ENCODE results near the gene UBE2E3. TPM values are rescaled to one million over a fixed set of nuclear protein-coding genes. Genes with fewer than 3 reads are reported as not detected.

Gene UBE2E3
- total RNA-seq, 5 donors from 2014 or later (not counting 1 experiment from before 2014, with no cell fraction given), result 21.2 to 25.2 (median 21.3) TPM

- H3K36me3 ChIP-seq (ENCODE audit: control insufficient read depth in 2 of 2, extremely low read depth in 1 of 2, insufficient read depth in 1 of 2, low read length in 1 of 2), result peaks cover 0 to 3% of the 10 kb centered on the region in 2 donors
- H3K9me3 Mint-ChIP-seq, result no peaks in the 10 kb centered on the region
- H3K36me3 Mint-ChIP-seq, result peaks cover 38% of the 10 kb centered on the region
- DNase-seq, result no peak
- no peaks in the 10 kb centered on the region for H3K27me3 ChIP-seq (replicated peaks in 1 of 2; ENCODE audit: control insufficient read depth in 2 of 2, extremely low read depth in 1 of 2, insufficient read depth in 2 of 2, low read length in 1 of 2)
- H3K4me1 Mint-ChIP-seq, result peaks cover 14 to 38% (median 23%) of the 10 kb centered on the region in 3 donors
- no peaks in the 10 kb centered on the region for H3K4me1 ChIP-seq (ENCODE audit: control insufficient read depth in 1 of 2, extremely low read depth in 1 of 2, insufficient read depth in 2 of 2, low read length in 2 of 2)
- H3K9me3 ChIP-seq, result no peaks in the 10 kb centered on the region
- no peak overlapping the region for H3K27ac Mint-ChIP-seq
- no peak overlapping the region for H3K4me3 ChIP-seq (ENCODE audit: control insufficient read depth in 1 of 2, extremely low read depth in 1 of 2, low read length in 1 of 2)
- no peak for ATAC-seq (replicated peaks in 1 of 4)
- H3K4me3 Mint-ChIP-seq, result no peak overlapping the region
- H3K27me3 Mint-ChIP-seq, result no peaks in the 10 kb centered on the region
- no peak overlapping the region for H3K27ac ChIP-seq (ENCODE audit: low read length)
- ChIA-PET POLR2A (interaction anchor here in 1 of 2 donors (0.6 kb wide), 1 partner anchor 39 kb away, joined by 6 read pairs; no protein-coding TSS in a partner anchor), CTCF (interaction anchor here in 1 of 2 donors (0.7 kb wide), 1 partner anchor 11 kb away, joined by 3 read pairs; no protein-coding TSS in a partner anchor)
- WGBS (ENCODE audit: insufficient coverage), result no CpG with 5 or more reads among the region's 1 CpG
Observed at GRCh38 chr2:180990794-180991193, 10.4 kb downstream of the UBE2E3 start.

- Mint-ChIP-seq H3K4me1 (peaks cover 19 to 37% (median 19%) of the 10 kb centered on the region in 3 donors), H3K4me3 (no peak overlapping the region), H3K27ac (no peak overlapping the region), H3K27me3 (no peaks in the 10 kb centered on the region), H3K36me3 (peaks cover 35% of the 10 kb centered on the region), H3K9me3 (no peaks in the 10 kb centered on the region)
- H3K36me3 ChIP-seq (ENCODE audit: control insufficient read depth in 2 of 2, extremely low read depth in 1 of 2, insufficient read depth in 1 of 2, low read length in 1 of 2), result peaks cover 0 to 3% of the 10 kb centered on the region in 2 donors
- ATAC-seq (replicated peaks in 1 of 4), result no peak
- no peak overlapping the region for H3K4me3 ChIP-seq (ENCODE audit: control insufficient read depth in 1 of 2, extremely low read depth in 1 of 2, low read length in 1 of 2)
- DNase-seq, result no peak
- ChIA-PET CTCF (interaction anchor here in 1 of 2 donors (0.8 to 1.0 kb wide), 2 partner anchors 8 to 21 kb away, joined by 3 read pairs; no protein-coding TSS in a partner anchor), POLR2A (interaction anchor here in 1 of 2 donors (0.6 kb wide), 1 partner anchor 38 kb away, joined by 6 read pairs; no protein-coding TSS in a partner anchor)
- no peaks in the 10 kb centered on the region for H3K4me1 ChIP-seq (ENCODE audit: control insufficient read depth in 1 of 2, extremely low read depth in 1 of 2, insufficient read depth in 2 of 2, low read length in 2 of 2)
- 100% methylated on average over 1 of the region's 3 CpGs for WGBS (ENCODE audit: insufficient coverage)
- H3K27me3 ChIP-seq (replicated peaks in 1 of 2; ENCODE audit: control insufficient read depth in 2 of 2, extremely low read depth in 1 of 2, insufficient read depth in 2 of 2, low read length in 1 of 2), result no peaks in the 10 kb centered on the region
- H3K27ac ChIP-seq (ENCODE audit: low read length), result no peak overlapping the region
- H3K9me3 ChIP-seq, result no peaks in the 10 kb centered on the region
Observed at GRCh38 chr2:180991361-180991760, 11.0 kb downstream of the UBE2E3 start.

GRCh38 chr2:180991820-180992219 lies 11.4 kb downstream of the UBE2E3 start:
- POLR2A ChIA-PET, result no interaction called here
- peaks cover 35% of the 10 kb centered on the region for H3K36me3 Mint-ChIP-seq
- H3K27ac Mint-ChIP-seq, result no peak overlapping the region
- no peaks in the 10 kb centered on the region for H3K9me3 ChIP-seq
- no peaks in the 10 kb centered on the region for H3K9me3 Mint-ChIP-seq
- H3K4me1 ChIP-seq (ENCODE audit: control insufficient read depth in 1 of 2, extremely low read depth in 1 of 2, insufficient read depth in 2 of 2, low read length in 2 of 2), result no peaks in the 10 kb centered on the region
- ATAC-seq (replicated peaks in 1 of 4) (no peak), DNase-seq (no peak)
- no peaks in the 10 kb centered on the region for H3K27me3 Mint-ChIP-seq
- H3K27ac ChIP-seq (ENCODE audit: low read length), result no peak overlapping the region
- H3K36me3 ChIP-seq (ENCODE audit: control insufficient read depth in 2 of 2, extremely low read depth in 1 of 2, insufficient read depth in 1 of 2, low read length in 1 of 2), result peaks cover 0 to 3% of the 10 kb centered on the region in 2 donors
- CTCF ChIA-PET, result interaction anchor here in 1 of 2 donors (0.8 to 1.0 kb wide), 2 partner anchors 8 to 21 kb away, joined by 3 read pairs; no protein-coding TSS in a partner anchor
- no peak overlapping the region for H3K4me3 ChIP-seq (ENCODE audit: control insufficient read depth in 1 of 2, extremely low read depth in 1 of 2, low read length in 1 of 2)
- WGBS (ENCODE audit: insufficient coverage), result 100% methylated on average over 1 of the region's 4 CpGs
- no peaks in the 10 kb centered on the region for H3K27me3 ChIP-seq (replicated peaks in 1 of 2; ENCODE audit: control insufficient read depth in 2 of 2, extremely low read depth in 1 of 2, insufficient read depth in 2 of 2, low read length in 1 of 2)
- peaks cover 20 to 37% (median 22%) of the 10 kb centered on the region in 3 donors for H3K4me1 Mint-ChIP-seq
- no peak overlapping the region for H3K4me3 Mint-ChIP-seq

GRCh38 chr2:180992994-180993393 lies 12.6 kb downstream of the UBE2E3 start:
- H3K9me3 ChIP-seq, result no peaks in the 10 kb centered on the region
- POLR2A ChIA-PET, result interaction anchor here in 1 of 2 donors (0.5 kb wide), 1 partner anchor 473 kb away, joined by 3 read pairs; no protein-coding TSS in a partner anchor
- no CpG with 5 or more reads among the region's 2 CpGs for WGBS (ENCODE audit: insufficient coverage)
- Mint-ChIP-seq H3K36me3 (peaks cover 35% of the 10 kb centered on the region), H3K4me3 (no peak overlapping the region), H3K27me3 (no peaks in the 10 kb centered on the region), H3K27ac (no peak overlapping the region), H3K4me1 (peaks cover 20 to 32% (median 31%) of the 10 kb centered on the region in 3 donors), H3K9me3 (no peaks in the 10 kb centered on the region)
- H3K4me3 ChIP-seq (ENCODE audit: control insufficient read depth in 1 of 2, extremely low read depth in 1 of 2, low read length in 1 of 2), result no peak overlapping the region
- no peaks in the 10 kb centered on the region for H3K4me1 ChIP-seq (ENCODE audit: control insufficient read depth in 1 of 2, extremely low read depth in 1 of 2, insufficient read depth in 2 of 2, low read length in 2 of 2)
- H3K27ac ChIP-seq (ENCODE audit: low read length), result no peak overlapping the region
- CTCF ChIA-PET, result interaction anchor here in 1 of 2 donors (0.5 to 1.2 kb wide), 3 partner anchors 9 to 83 kb away, joined by 3 to 7 read pairs (median 3); partner anchors contain the start of gene UBE2E3
- H3K36me3 ChIP-seq (ENCODE audit: control insufficient read depth in 2 of 2, extremely low read depth in 1 of 2, insufficient read depth in 1 of 2, low read length in 1 of 2), result peaks cover 0 to 3% of the 10 kb centered on the region in 2 donors
- DNase-seq (no peak), ATAC-seq (replicated peaks in 1 of 4) (no peak)
- no peaks in the 10 kb centered on the region for H3K27me3 ChIP-seq (replicated peaks in 1 of 2; ENCODE audit: control insufficient read depth in 2 of 2, extremely low read depth in 1 of 2, insufficient read depth in 2 of 2, low read length in 1 of 2)

GRCh38 chr2:180999274-180999964 lies 19.0 kb downstream of the UBE2E3 start:
- no CpG with 5 or more reads among the region's 4 CpGs for WGBS (ENCODE audit: insufficient coverage)
- Mint-ChIP-seq H3K9me3 (no peaks in the 10 kb centered on the region), H3K4me1 (peaks cover 22 to 54% (median 28%) of the 10 kb centered on the region in 3 donors)

GRCh38 chr2:181004647-181005325 lies 24.4 kb downstream of the UBE2E3 start:
- DNase-seq (no peak), ATAC-seq (replicated peaks in 1 of 4) (no peak)
- Histone ChIP-seq H3K27ac (ENCODE audit: low read length) (no peak overlapping the region), H3K4me3 (ENCODE audit: control insufficient read depth in 1 of 2, extremely low read depth in 1 of 2, low read length in 1 of 2) (no peak overlapping the region), H3K36me3 (ENCODE audit: control insufficient read depth in 2 of 2, extremely low read depth in 1 of 2, insufficient read depth in 1 of 2, low read length in 1 of 2) (no peaks in the 10 kb centered on the region), H3K27me3 (replicated peaks in 1 of 2; ENCODE audit: control insufficient read depth in 2 of 2, extremely low read depth in 1 of 2, insufficient read depth in 2 of 2, low read length in 1 of 2) (no peaks in the 10 kb centered on the region), H3K4me1 (ENCODE audit: control insufficient read depth in 1 of 2, extremely low read depth in 1 of 2, insufficient read depth in 2 of 2, low read length in 2 of 2) (no peaks in the 10 kb centered on the region), H3K9me3 (no peaks in the 10 kb centered on the region)
- POLR2A ChIA-PET, result no interaction called here
- no peak overlapping the region for H3K4me3 Mint-ChIP-seq
- H3K27me3 Mint-ChIP-seq, result no peaks in the 10 kb centered on the region
- H3K36me3 Mint-ChIP-seq, result peaks cover 4% of the 10 kb centered on the region
- H3K9me3 Mint-ChIP-seq, result no peaks in the 10 kb centered on the region
- CTCF ChIA-PET, result no interaction called here
- H3K4me1 Mint-ChIP-seq, result peaks cover 23 to 49% (median 38%) of the 10 kb centered on the region in 3 donors
- H3K27ac Mint-ChIP-seq, result no peak overlapping the region
- no CpG with 5 or more reads among the region's 5 CpGs for WGBS (ENCODE audit: insufficient coverage)

More at GRCh38 chr2:180999274-180999964, 19.0 kb downstream of the UBE2E3 start:
- no peaks in the 10 kb centered on the region for H3K27me3 ChIP-seq (replicated peaks in 1 of 2; ENCODE audit: control insufficient read depth in 2 of 2, extremely low read depth in 1 of 2, insufficient read depth in 2 of 2, low read length in 1 of 2)
- ChIA-PET POLR2A (interaction anchor here in 1 of 2 donors (0.6 kb wide), 1 partner anchor 1791 kb away, joined by 3 read pairs; no protein-coding TSS in a partner anchor), CTCF (interaction anchor here in 1 of 2 donors (0.6 kb wide), 1 partner anchor 19 kb away, joined by 4 read pairs; no protein-coding TSS in a partner anchor)
- ATAC-seq (replicated peaks in 1 of 4) (no peak), DNase-seq (no peak)
- H3K9me3 ChIP-seq, result no peaks in the 10 kb centered on the region
- Mint-ChIP-seq H3K36me3 (peaks cover 3% of the 10 kb centered on the region), H3K27me3 (no peaks in the 10 kb centered on the region), H3K27ac (no peak overlapping the region), H3K4me3 (no peak overlapping the region)
- no peak overlapping the region for H3K4me3 ChIP-seq (ENCODE audit: control insufficient read depth in 1 of 2, extremely low read depth in 1 of 2, low read length in 1 of 2)
- no peaks in the 10 kb centered on the region for H3K36me3 ChIP-seq (ENCODE audit: control insufficient read depth in 2 of 2, extremely low read depth in 1 of 2, insufficient read depth in 1 of 2, low read length in 1 of 2)
- no peaks in the 10 kb centered on the region for H3K4me1 ChIP-seq (ENCODE audit: control insufficient read depth in 1 of 2, extremely low read depth in 1 of 2, insufficient read depth in 2 of 2, low read length in 2 of 2)
- H3K27ac ChIP-seq (ENCODE audit: low read length), result no peak overlapping the region
